GM12878 (cell line): ENCODE results near the gene KCNJ10. TPM values are rescaled to one million over a fixed set of nuclear protein-coding genes. Genes with fewer than 3 reads are reported as not detected.

Experiments
- ATAC-seq: fragments of 200-7000 bp; cut with Tn5 transposase; 3 replicates; pipeline ENCODE4 v1.9.1; 2020; ENCODE audit warnings: mild to moderate bottlenecking, moderate library complexity
- BruUV-seq: library from RNA; stranded (reverse); fragments of 400-500 nt; replicated peaks from 2 replicates; lab custom pipeline; 2021; lab: Mats Ljungman, UMichigan
- CTCF ChIA-PET: fragments of 300-600 bp; sonication (Branson Sonifier 250); formaldehyde crosslinking; extraction: SDS; loops from one replicate; lab custom pipeline; 2021; ENCODE audit warnings: inconsistent platforms; lab: Yijun Ruan, JAX
- POLR2A ChIA-PET: fragments of 350-600 bp; formaldehyde crosslinking; extraction: SDS; loops from one replicate; lab custom pipeline; 2021; ENCODE audit warnings: inconsistent platforms; lab: Charles Lee
- RAD21 ChIA-PET: fragments of 300-600 bp; sonication (Branson Sonifier 250); formaldehyde crosslinking; loops from one replicate; lab custom pipeline; 2023; ENCODE audit warnings: antibody characterized with exemption; ENCODE audit not compliant: unreplicated experiment; lab: Charles Lee
- SMC1A ChIA-PET: fragments of 300-600 bp; sonication (Branson Sonifier 250); formaldehyde crosslinking; loops from one replicate; lab custom pipeline; 2023; ENCODE audit not compliant: unreplicated experiment, uncharacterized antibody; lab: Charles Lee
- DNase-seq: peaks from one replicate; pipeline ENCODE4 v3.0.0-alpha.2; 2011; ENCODE audit warnings: low read depth, low spot score
- FAIRE-seq: peaks from 3 replicates; lab custom pipeline; 2011; peaks lifted over from hg19 to GRCh38; lab: Jason Lieb, UNC
- H2AFZ ChIP-seq: 2 replicates; pipeline ENCODE4 v1.6.0; 2011; ENCODE audit warnings: low read depth, low read length, control low read depth; ENCODE audit not compliant: control insufficient read depth
- H3K27ac ChIP-seq: 2 replicates; pipeline ENCODE4 v1.5.1; 2011; ENCODE audit warnings: control low read depth; ENCODE audit not compliant: control insufficient read depth, insufficient read depth
- H3K27me3 ChIP-seq, 2 experiments: replicated peaks in 1 of 2; 2 replicates each; pipeline versions ENCODE4 v1.6.0 to v1.6.1; 2011; ENCODE audit warnings: low read length in 1 of 2; ENCODE audit not compliant: control insufficient read depth in 2 of 2, insufficient read depth in 2 of 2
- H3K36me3 ChIP-seq, 2 experiments: 2 replicates each; pipeline ENCODE4 v1.5.1; 2011; ENCODE audit warnings: low read length in 1 of 2; ENCODE audit not compliant: control insufficient read depth in 2 of 2, insufficient read depth in 2 of 2
- H3K4me1 ChIP-seq: 2 replicates; pipeline ENCODE4 v1.6.1; 2011; ENCODE audit warnings: mild to moderate bottlenecking, low read length, moderate library complexity, mixed read lengths; ENCODE audit not compliant: control insufficient read depth, insufficient read depth
- H3K4me2 ChIP-seq: 2 replicates; pipeline ENCODE4 v1.6.0; 2011; ENCODE audit warnings: control low read depth; ENCODE audit not compliant: control insufficient read depth, insufficient read depth
- H3K4me3 ChIP-seq: fragments of 200-600 bp; sonication (generic); 2 replicates; pipeline ENCODE4 v1.5.1; 2016
- H3K79me2 ChIP-seq: 2 replicates; pipeline ENCODE4 v1.6.0; 2011; ENCODE audit warnings: low read length; ENCODE audit not compliant: control insufficient read depth, insufficient read depth
- H3K9ac ChIP-seq: 2 replicates; pipeline ENCODE4 v1.8.0; 2011; ENCODE audit warnings: low read length, control low read depth, mixed read lengths; ENCODE audit not compliant: control insufficient read depth, insufficient read depth
- H3K9me3 ChIP-seq: replicated peaks from 3 replicates; pipeline ENCODE4 v1.5.1; 2011; ENCODE audit warnings: mild to moderate bottlenecking, low read length; ENCODE audit not compliant: control insufficient read depth, insufficient read depth
- H4K20me1 ChIP-seq: 2 replicates; pipeline ENCODE4 v1.6.0; 2011; ENCODE audit not compliant: control insufficient read depth, insufficient read depth
- BMI1 ChIP-seq: fragments of 450-650 bp; IDR thresholded peaks from 2 replicates; pipeline ENCODE4 v1.6.1; 2016; ENCODE audit warnings: mild to moderate bottlenecking, moderate library complexity, borderline replicate concordance
- EED ChIP-seq: sonication (generic); IDR thresholded peaks from 2 replicates; pipeline ENCODE4 v1.6.1; 2016; ENCODE audit warnings: antibody characterized with exemption, low read depth
- SPI1 ChIP-seq: IDR thresholded peaks from 2 replicates; pipeline ENCODE4 v1.6.1; 2011; ENCODE audit warnings: low read depth, mild to moderate bottlenecking, low read length, moderate library complexity, borderline replicate concordance; ENCODE audit not compliant: insufficient read depth
- USF2 ChIP-seq: IDR thresholded peaks from 2 replicates; pipeline ENCODE4 v1.6.1; 2011; ENCODE audit warnings: low read depth, low read length, improper control_type of control experiment, borderline replicate concordance
- ZBTB40 ChIP-seq: fragments of 450-650 bp; IDR thresholded peaks from 2 replicates; pipeline ENCODE4 v1.6.1; 2016; ENCODE audit warnings: mild to moderate bottlenecking, moderate library complexity, borderline replicate concordance
- ZNF207 ChIP-seq: fragments of 450-650 bp; IDR thresholded peaks from 2 replicates; pipeline ENCODE4 v1.6.1; 2014; ENCODE audit warnings: antibody characterized with exemption, mild to moderate bottlenecking, borderline replicate concordance
- ZNF274 ChIP-seq: IDR thresholded peaks from one replicate; pipeline ENCODE4 v1.8.0; 2011; ENCODE audit not compliant: insufficient read length, insufficient read depth
- ZNF687 ChIP-seq: fragments of 450-650 bp; IDR thresholded peaks from 2 replicates; pipeline ENCODE4 v1.6.1; 2017; ENCODE audit warnings: mild to moderate bottlenecking, moderate library complexity
- WGBS: methylation state at CpG from one replicate; pipeline ENCODE4 v1.1.6; 2016; ENCODE audit warnings: low lambda C conversion rate; ENCODE audit not compliant: insufficient replicate concordance, insufficient coverage; ENCODE audit errors: missing lambda C conversion rate; 5-methylcytosine and 5-hydroxymethylcytosine counted together
- in situ Hi-C: fragments of 300-500 bp; cut with MboI; formaldehyde crosslinking; loops from 9 replicates; pipeline ENCODE4 v1.14.3; 2018; ENCODE audit warnings: mixed read lengths
- intact Hi-C: fragments of 100-400 bp; cut with micrococcal nuclease; formaldehyde crosslinking; loops from one replicate; pipeline ENCODE4 v1.14.2; 2022; ENCODE audit not compliant: unreplicated experiment
- polyA plus RNA-seq, 11 experiments: library from polyadenylated mRNA; depleted of rRNA in 4 of 11; unstranded in 6 of 11; stranded (reverse) in 5 of 11; fragments of >200 nt; fragmentation: Nextera tagmentation in 4 of 11; fragmentation: Illumina TruSeq in 1 of 11; extraction: Ambion mirVana in 4 of 11; extraction: Trizol in 1 of 11; gene quantifications; 1 replicate in 1 of 11; 2 replicates in 10 of 11; pipeline versions ENCODE4 v1.2.1 to v1.2.3, GENCODE V29; 2011 to 2016; ENCODE audit warnings: inconsistent platforms in 2 of 11, missing spikeins in 2 of 11, low read depth in 1 of 11
- total RNA-seq, 4 experiments: library from RNA; depleted of rRNA in 3 of 4; stranded (reverse); fragments of >200 nt in 3 of 4; fragmentation: Illumina TruSeq in 1 of 4; extraction: Trizol in 1 of 4; gene quantifications; 2 replicates each; pipeline versions ENCODE4 v1.2.1 to v1.2.3, GENCODE V29; 2013 to 2021

Gene KCNJ10
- total and polyA plus RNA-seq, 10 of the 15 experiments (the other 5 are each of a cell fraction or from before 2014, with no cell fraction given) = 0.01 to 0.29 (median 0.09) TPM; not detected in 2

- DNase-seq = no peak
- H3K4me1 ChIP-seq = no peaks in the 10 kb centered on the region; the same call in 1 of the 2 replicates
- no peak overlapping the region for H3K9ac ChIP-seq
- no peak overlapping the region for H3K4me2 ChIP-seq
- RAD21 ChIA-PET = interaction anchor here (1.2 to 4.9 kb wide), 4 partner anchors 21 to 47 kb away, joined by 3 to 50 read pairs (median 11); partner anchors contain the start of gene PIGM
- SMC1A ChIA-PET = interaction anchor here (1.1 to 8.9 kb wide), 8 partner anchors 21 to 173 kb away, joined by 3 to 89 read pairs (median 4); no protein-coding TSS in a partner anchor
- no peak for FAIRE-seq
- CTCF ChIA-PET = interaction anchor here (0.7 to 49.8 kb wide), 22 partner anchors 5 to 298 kb away, joined by 3 to 1035 read pairs (median 6); partner anchors contain the start of genes IGSF8, KCNJ10, KCNJ9 and PIGM
- intact Hi-C loops = no loop called here
- in situ Hi-C loops = no loop called here
- no TSS peak for BruUV-seq
- no peak overlapping the region for H3K27ac ChIP-seq
- H3K36me3 ChIP-seq = no peaks in the 10 kb centered on the region
- peaks cover 0 to 2% of the 10 kb centered on the region in 2 experiments; a peak in 3 of 4 replicates for H3K27me3 ChIP-seq
- POLR2A ChIA-PET = interaction anchor here (1.3 kb wide), 1 partner anchor 35 kb away, joined by 3 read pairs; no protein-coding TSS in a partner anchor
- H3K79me2 ChIP-seq = no peaks in the 10 kb centered on the region
- H2AFZ ChIP-seq = no peak overlapping the region
- no peak overlapping the region for H3K4me3 ChIP-seq
- H3K9me3 ChIP-seq = no peaks in the 10 kb centered on the region
- WGBS = 28% methylated on average over 4 of the region's 4 CpGs
- ATAC-seq = no peak
- no peaks in the 10 kb centered on the region for H4K20me1 ChIP-seq
- no peak for TF ChIP-seq USF2
- TF ChIP-seq ZBTB40 = no peak
- no peak for TF ChIP-seq ZNF207
- no peak for TF ChIP-seq BMI1
- no peak for TF ChIP-seq ZNF687
- no peak for TF ChIP-seq EED
- no peak for TF ChIP-seq ZNF274
- TF ChIP-seq SPI1 = no peak
Measured at GRCh38 chr1:160079448-160079847, 9.5 kb upstream of the KCNJ10 start.
